Mesenchymal stem cell (in vitro differentiated cells and primary cell): Measurements from ENCODE around the gene ACSL3.
A peak's percentile ranks its signal among the peaks of the same experiment; 100 is the strongest.

Experiments
- DNase-seq: peaks from one replicate; pipeline ENCODE4 v3.0.0-alpha.2; 2013
- H2AFZ ChIP-seq: one replicate; pipeline ENCODE4 v1.6.1; 2013; ENCODE audit warnings: low read depth, mild to moderate bottlenecking, control low read depth, inconsistent platforms, low read length, moderate library complexity
- H2AK5ac ChIP-seq: 2 replicates; pipeline ENCODE4 v1.6.1; 2013; ENCODE audit warnings: low read length, moderate library complexity, mild to moderate bottlenecking, inconsistent platforms; ENCODE audit not compliant: severe bottlenecking
- H2BK120ac ChIP-seq: one replicate; pipeline ENCODE4 v1.6.1; 2013; ENCODE audit warnings: low read depth, mild to moderate bottlenecking, inconsistent platforms, low read length, moderate library complexity
- H2BK12ac ChIP-seq, 2 experiments: one replicate each; pipeline ENCODE4 v1.6.1; 2013; ENCODE audit warnings: inconsistent platforms in 2 of 2, low read length in 2 of 2, mild to moderate bottlenecking in 2 of 2, moderate library complexity in 2 of 2, control low read depth in 1 of 2
- H2BK15ac ChIP-seq: one replicate; pipeline ENCODE4 v1.6.1; 2013; ENCODE audit warnings: mild to moderate bottlenecking, low read depth, inconsistent platforms; ENCODE audit not compliant: poor library complexity, severe bottlenecking
- H2BK5ac ChIP-seq: 2 replicates; pipeline ENCODE4 v1.6.1; 2013; ENCODE audit warnings: low read depth, mild to moderate bottlenecking, low read length, control low read depth, inconsistent platforms; ENCODE audit not compliant: poor library complexity, severe bottlenecking
- H3K14ac ChIP-seq, 2 experiments: one replicate each; pipeline ENCODE4 v1.6.1; 2013; ENCODE audit warnings: inconsistent platforms in 2 of 2, low read length in 2 of 2, control low read depth in 1 of 2, mild to moderate bottlenecking in 1 of 2, moderate library complexity in 1 of 2
- H3K18ac ChIP-seq, 2 experiments: one replicate each; pipeline ENCODE4 v1.6.1; 2013; ENCODE audit warnings: inconsistent platforms in 2 of 2, low read length in 2 of 2, control low read depth in 1 of 2, low read depth in 1 of 2, mild to moderate bottlenecking in 1 of 2
- H3K23ac ChIP-seq, 2 experiments: one replicate each; pipeline ENCODE4 v1.6.1; 2013; ENCODE audit warnings: inconsistent platforms in 2 of 2, low read length in 2 of 2, mild to moderate bottlenecking in 2 of 2, moderate library complexity in 2 of 2, control low read depth in 1 of 2
- H3K27ac ChIP-seq: 2 replicates; pipeline ENCODE4 v1.5.1; 2013; ENCODE audit warnings: mild to moderate bottlenecking, moderate library complexity, low read length, control low read depth, inconsistent platforms; ENCODE audit not compliant: poor library complexity, severe bottlenecking
- H3K27me3 ChIP-seq, 2 experiments: 2 replicates each; pipeline versions ENCODE4 v1.6.1 to v1.7.0; 2013; ENCODE audit warnings: low read length in 2 of 2, mild to moderate bottlenecking in 2 of 2, moderate library complexity in 2 of 2, control low read depth in 1 of 2, inconsistent platforms in 1 of 2; ENCODE audit not compliant: control insufficient read depth in 1 of 2, insufficient read depth in 1 of 2
- H3K36me3 ChIP-seq, 2 experiments: 2 replicates each; pipeline versions ENCODE4 v1.6.1 to v1.7.0; 2013; ENCODE audit warnings: low read length in 2 of 2, control low read depth in 1 of 2, inconsistent platforms in 1 of 2, low read depth in 1 of 2, mild to moderate bottlenecking in 1 of 2; ENCODE audit not compliant: insufficient read depth in 2 of 2, control insufficient read depth in 1 of 2
- H3K4ac ChIP-seq, 2 experiments: one replicate each; pipeline ENCODE4 v1.6.1; 2013; ENCODE audit warnings: inconsistent platforms in 2 of 2, low read length in 2 of 2, mild to moderate bottlenecking in 2 of 2, moderate library complexity in 2 of 2, control low read depth in 1 of 2, low read depth in 1 of 2
- H3K4me1 ChIP-seq: 2 replicates; pipeline ENCODE4 v1.6.1; 2013; ENCODE audit warnings: low read depth, low read length, control low read depth; ENCODE audit not compliant: control insufficient read depth, insufficient read depth
- H3K4me2 ChIP-seq: 2 replicates; pipeline ENCODE4 v1.6.1; 2013; ENCODE audit warnings: low read length, mild to moderate bottlenecking, inconsistent platforms; ENCODE audit not compliant: poor library complexity, severe bottlenecking
- H3K4me3 ChIP-seq, 2 experiments: 2 replicates each; pipeline versions ENCODE4 v1.5.1 to v1.7.0; 2013; ENCODE audit warnings: low read length in 2 of 2, mild to moderate bottlenecking in 2 of 2, control low read depth in 1 of 2, low read depth in 1 of 2; ENCODE audit not compliant: insufficient read depth in 1 of 2
- H3K79me1 ChIP-seq: replicated peaks from 2 replicates; pipeline ENCODE4 v1.6.1; 2013; ENCODE audit warnings: mild to moderate bottlenecking, control low read depth, low read length, inconsistent platforms; ENCODE audit not compliant: poor library complexity, severe bottlenecking
- H3K9ac ChIP-seq: 2 replicates; pipeline ENCODE4 v1.7.0; 2013; ENCODE audit warnings: mild to moderate bottlenecking, low read length, moderate library complexity
- H3K9me3 ChIP-seq: 2 replicates; pipeline ENCODE4 v1.7.0; 2013; ENCODE audit warnings: mild to moderate bottlenecking, low read length; ENCODE audit not compliant: control insufficient read depth
- H4K8ac ChIP-seq: one replicate; pipeline ENCODE4 v1.6.1; 2013; ENCODE audit warnings: inconsistent platforms, mild to moderate bottlenecking, low read length, moderate library complexity
- H4K91ac ChIP-seq: one replicate; pipeline ENCODE4 v1.6.1; 2013; ENCODE audit warnings: mild to moderate bottlenecking, low read length, inconsistent platforms
- WGBS: methylation state at CpG from one replicate; pipeline ENCODE4 v1.1.7; 2013; ENCODE audit warnings: mixed read lengths; 5-methylcytosine and 5-hydroxymethylcytosine counted together

The ACSL3 gene

DNA sequence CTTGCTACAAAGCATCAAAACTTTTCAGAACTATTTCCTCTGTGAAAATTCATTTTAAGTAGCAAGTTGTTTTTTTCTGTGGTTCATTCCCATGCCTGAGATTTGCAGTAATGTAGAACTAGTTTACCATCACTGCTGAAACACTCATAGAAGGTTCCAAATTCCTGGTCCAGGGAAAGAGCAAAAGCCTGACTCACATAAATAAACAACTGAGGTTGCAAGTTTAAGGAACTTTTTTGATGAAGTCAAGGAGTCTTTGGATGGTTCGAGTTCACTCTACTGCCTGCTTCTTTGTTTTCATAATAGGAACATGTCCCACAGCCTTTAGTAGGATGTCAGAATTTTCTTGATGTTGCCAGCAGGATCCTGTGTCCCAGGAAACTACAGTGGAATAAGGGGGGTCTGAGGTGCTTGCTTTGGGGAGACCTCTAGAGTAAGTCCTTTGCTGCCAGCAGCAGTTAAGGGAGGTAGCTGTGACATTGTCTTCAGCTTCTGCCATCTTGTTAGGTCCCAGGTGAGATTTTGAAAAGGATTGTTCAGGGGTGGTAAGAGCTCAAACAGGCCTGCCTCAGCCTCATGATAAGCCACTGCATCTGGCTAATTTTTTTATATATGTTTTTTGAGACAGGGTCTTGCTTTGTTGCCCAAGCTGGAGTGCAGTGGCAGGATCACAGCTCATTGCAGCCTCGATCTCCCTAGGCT, 43.9 kb downstream of the ACSL3 start:
- H3K4me1 ChIP-seq: peaks cover 9% of the 10 kb centered on the region
- H3K9me3 ChIP-seq: no peaks in the 10 kb centered on the region
- peaks cover 18% of the 10 kb centered on the region for H3K79me1 ChIP-seq
- H3K14ac ChIP-seq: no peak overlapping the region
- H3K27me3 ChIP-seq: no peaks in the 10 kb centered on the region
- peak overlapping the region in 1 of 2 experiments; percentile 1 for H3K18ac ChIP-seq
- no peak overlapping the region for H2BK12ac ChIP-seq
- H4K8ac ChIP-seq: peak overlapping the region; percentile 4
- peak overlapping the region; percentile 1 for H2AK5ac ChIP-seq
- peak; percentile 91 for DNase-seq
- H3K9ac ChIP-seq: peak overlapping the region; percentile 60
- no peak overlapping the region for H3K23ac ChIP-seq
- no peak overlapping the region for H3K4me2 ChIP-seq
- H3K27ac ChIP-seq: peak overlapping the region; percentile 72
- no peak overlapping the region for H4K91ac ChIP-seq
- no peak overlapping the region for H3K4ac ChIP-seq
- H2BK120ac ChIP-seq: no peak overlapping the region
- WGBS: 50% methylated on average over 2 of the region's 2 CpGs
- no peak overlapping the region for H2BK5ac ChIP-seq
- H3K4me3 ChIP-seq: no peak overlapping the region
- no peak overlapping the region for H2AFZ ChIP-seq
- H2BK15ac ChIP-seq: no peak overlapping the region
- H3K36me3 ChIP-seq: peaks cover 0 to 33% of the 10 kb centered on the region in 2 experiments

DNA sequence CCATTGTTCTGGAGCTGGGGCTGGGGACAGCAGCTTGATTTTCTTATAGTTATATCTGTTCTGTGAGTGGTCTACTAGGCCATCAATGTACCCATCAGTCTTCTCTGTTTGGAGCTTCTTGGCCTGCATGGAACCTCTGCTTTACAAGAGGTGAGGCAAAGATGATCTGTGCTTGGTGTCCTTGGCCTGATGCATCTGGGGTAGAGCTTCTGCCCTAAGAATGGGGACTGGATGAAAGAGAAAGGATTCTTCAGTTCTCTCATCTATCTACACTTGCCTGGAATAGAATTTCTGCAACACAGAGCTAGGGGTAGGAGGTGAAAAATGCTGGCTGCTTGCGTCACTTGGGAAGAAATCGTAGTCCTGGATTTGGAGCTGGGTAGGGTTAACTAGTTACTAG, 46.2 kb downstream of the ACSL3 start:
- Histone ChIP-seq H2AK5ac (no peak overlapping the region), H2BK15ac (no peak overlapping the region), H3K4me2 (no peak overlapping the region), H3K18ac (no peak overlapping the region), H3K27me3 (no peaks in the 10 kb centered on the region), H3K4ac (no peak overlapping the region), H4K91ac (no peak overlapping the region), H3K9me3 (no peaks in the 10 kb centered on the region), H2BK5ac (no peak overlapping the region), H2BK120ac (no peak overlapping the region), H3K27ac (no peak overlapping the region), H3K9ac (no peak overlapping the region), H3K36me3 (peaks cover 3 to 47% of the 10 kb centered on the region in 2 experiments), H2AFZ (no peak overlapping the region), H3K4me3 (no peak overlapping the region), H3K14ac (no peak overlapping the region), H3K23ac (no peak overlapping the region), H2BK12ac (no peak overlapping the region), H4K8ac (no peak overlapping the region), H3K4me1 (peaks cover 10% of the 10 kb centered on the region), H3K79me1 (peaks cover 15% of the 10 kb centered on the region)
- DNase-seq: no peak
- 94% methylated on average over 2 of the region's 2 CpGs for WGBS

DNA sequence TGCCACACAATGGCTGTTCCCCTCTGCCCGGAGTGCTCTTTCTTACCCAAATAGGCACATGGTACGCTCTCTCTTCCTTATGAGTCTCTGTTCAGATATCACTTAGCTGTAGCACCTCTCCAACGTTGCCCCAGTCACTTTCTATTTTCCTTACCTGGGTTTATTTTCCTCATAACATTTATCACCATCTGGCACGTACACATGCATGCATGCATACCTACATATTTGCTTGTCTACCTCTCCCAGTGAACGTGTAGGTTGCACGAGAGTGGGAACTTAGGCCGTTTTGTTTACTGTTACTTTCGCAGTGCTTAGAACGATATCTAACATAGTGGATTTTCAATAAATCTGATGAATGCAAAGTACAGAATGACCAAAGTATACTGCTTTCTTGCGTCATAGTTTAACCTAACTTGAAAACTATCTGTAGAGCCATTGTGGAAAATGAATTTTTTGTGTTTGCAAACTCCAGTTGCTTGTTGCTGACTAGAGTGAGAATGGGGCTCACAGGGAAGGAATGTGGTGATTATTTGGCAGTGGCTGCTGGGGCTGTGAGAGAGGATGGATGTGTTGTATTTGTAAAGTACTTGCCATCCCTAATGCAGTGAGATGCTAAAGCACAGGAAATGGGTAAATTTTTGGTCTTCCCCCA, 47.1 kb downstream of the ACSL3 start:
- Histone ChIP-seq H2AK5ac (no peak overlapping the region), H4K91ac (no peak overlapping the region), H3K4ac (no peak overlapping the region), H3K27me3 (no peaks in the 10 kb centered on the region), H3K27ac (no peak overlapping the region), H2BK5ac (no peak overlapping the region), H3K9me3 (no peaks in the 10 kb centered on the region), H3K23ac (no peak overlapping the region), H3K9ac (no peak overlapping the region), H3K36me3 (peaks cover 3 to 43% of the 10 kb centered on the region in 2 experiments), H3K18ac (no peak overlapping the region), H3K14ac (no peak overlapping the region), H2BK15ac (no peak overlapping the region), H4K8ac (no peak overlapping the region), H2BK12ac (no peak overlapping the region), H3K79me1 (peaks cover 15% of the 10 kb centered on the region), H2BK120ac (no peak overlapping the region), H2AFZ (no peak overlapping the region), H3K4me1 (peaks cover 12% of the 10 kb centered on the region), H3K4me2 (no peak overlapping the region), H3K4me3 (no peak overlapping the region)
- 91% methylated on average over 10 of the region's 10 CpGs for WGBS
- peak; percentile 50 for DNase-seq

DNA sequence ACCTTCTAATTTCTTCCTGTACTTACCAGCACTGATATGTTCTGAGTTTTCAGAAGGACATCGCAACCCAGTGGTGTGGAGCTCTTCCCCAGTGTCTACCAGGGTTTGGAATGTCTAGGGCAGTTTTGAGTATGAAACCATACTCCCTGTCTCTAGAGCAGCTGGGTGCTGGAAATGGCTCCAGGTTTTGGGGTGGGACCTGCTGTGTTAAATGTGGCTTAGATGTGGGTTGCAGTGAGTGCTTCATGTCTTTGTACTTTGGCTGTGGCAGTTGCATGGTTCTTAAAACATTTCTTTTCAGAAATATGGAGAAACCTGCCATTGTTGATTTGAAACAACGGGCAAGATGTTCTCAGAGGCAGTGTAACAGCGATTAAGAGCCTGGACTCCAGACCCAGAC, 48.5 kb downstream of the ACSL3 start:
- Histone ChIP-seq H2BK15ac (no peak overlapping the region), H3K27ac (no peak overlapping the region), H2BK5ac (no peak overlapping the region), H3K79me1 (peaks cover 15% of the 10 kb centered on the region), H4K8ac (no peak overlapping the region), H3K4me1 (peaks cover 9% of the 10 kb centered on the region), H3K36me3 (peaks cover 3 to 50% of the 10 kb centered on the region in 2 experiments), H3K9me3 (no peaks in the 10 kb centered on the region), H3K4ac (no peak overlapping the region), H3K14ac (peak overlapping the region in 1 of 2 experiments; percentile 36), H2BK120ac (no peak overlapping the region), H3K4me3 (no peak overlapping the region), H2AK5ac (no peak overlapping the region), H2BK12ac (no peak overlapping the region), H3K18ac (no peak overlapping the region), H3K23ac (no peak overlapping the region), H4K91ac (no peak overlapping the region), H3K4me2 (no peak overlapping the region), H3K9ac (no peak overlapping the region), H2AFZ (no peak overlapping the region), H3K27me3 (no peaks in the 10 kb centered on the region)
- whole genome bisulfite sequencing: 99% methylated on average over 3 of the region's 3 CpGs
- no peak for DNase-seq
